ENCODE data around the gene CARS2.
"Not testable (repeated sequence)": the region's sequence is repeated elsewhere in the genome, so short reads cannot be mapped to it uniquely, and the experiment has no call there.

CARS2 gene

DNA sequence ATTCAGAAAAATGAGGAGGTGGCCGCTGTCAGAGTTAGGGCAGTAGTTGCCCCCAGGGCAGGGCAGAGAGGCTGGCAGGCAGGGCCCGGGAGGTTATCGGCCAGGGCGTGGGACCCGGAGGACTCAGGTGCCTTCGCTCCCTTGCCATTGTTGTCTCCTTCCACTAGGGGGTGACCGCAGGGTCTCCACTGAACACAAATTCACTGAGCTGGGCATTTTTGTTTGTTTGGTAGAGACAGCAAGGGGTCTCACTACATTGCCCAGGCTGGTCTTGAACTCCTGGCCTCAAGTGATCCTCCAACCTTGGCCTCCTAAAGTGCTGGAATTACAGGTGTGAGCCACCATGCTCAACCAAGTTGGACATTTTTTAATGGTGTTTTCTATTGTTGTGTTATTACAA is 25.1 kb downstream of the CARS2 start:
- peak; percentile 71 for ATAC-seq
- TF ChIP-seq TCF4 (CRISPR knock-in tag; IDR thresholded peaks at IDR 0.05; ENCODE audit: borderline replicate concordance) (no peak), BACH2 (CRISPR knock-in tag; IDR thresholded peaks at IDR 0.05; ENCODE audit: borderline replicate concordance) (no peak), ZC3H10 (CRISPR knock-in tag; IDR thresholded peaks at IDR 0.05) (no peak)
- TF ChIP-seq, protein P1, sequence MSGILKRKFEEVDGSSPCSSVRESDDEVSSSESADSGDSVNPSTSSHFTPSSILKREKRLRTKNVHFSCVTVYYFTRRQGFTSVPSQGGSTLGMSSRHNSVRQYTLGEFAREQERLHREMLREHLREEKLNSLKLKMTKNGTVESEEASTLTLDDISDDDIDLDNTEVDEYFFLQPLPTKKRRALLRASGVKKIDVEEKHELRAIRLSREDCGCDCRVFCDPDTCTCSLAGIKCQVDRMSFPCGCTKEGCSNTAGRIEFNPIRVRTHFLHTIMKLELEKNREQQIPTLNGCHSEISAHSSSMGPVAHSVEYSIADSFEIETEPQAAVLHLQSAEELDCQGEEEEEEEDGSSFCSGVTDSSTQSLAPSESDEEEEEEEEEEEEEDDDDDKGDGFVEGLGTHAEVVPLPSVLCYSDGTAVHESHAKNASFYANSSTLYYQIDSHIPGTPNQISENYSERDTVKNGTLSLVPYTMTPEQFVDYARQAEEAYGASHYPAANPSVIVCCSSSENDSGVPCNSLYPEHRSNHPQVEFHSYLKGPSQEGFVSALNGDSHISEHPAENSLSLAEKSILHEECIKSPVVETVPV (CRISPR knock-in tag; IDR thresholded peaks at IDR 0.05): no peak

DNA sequence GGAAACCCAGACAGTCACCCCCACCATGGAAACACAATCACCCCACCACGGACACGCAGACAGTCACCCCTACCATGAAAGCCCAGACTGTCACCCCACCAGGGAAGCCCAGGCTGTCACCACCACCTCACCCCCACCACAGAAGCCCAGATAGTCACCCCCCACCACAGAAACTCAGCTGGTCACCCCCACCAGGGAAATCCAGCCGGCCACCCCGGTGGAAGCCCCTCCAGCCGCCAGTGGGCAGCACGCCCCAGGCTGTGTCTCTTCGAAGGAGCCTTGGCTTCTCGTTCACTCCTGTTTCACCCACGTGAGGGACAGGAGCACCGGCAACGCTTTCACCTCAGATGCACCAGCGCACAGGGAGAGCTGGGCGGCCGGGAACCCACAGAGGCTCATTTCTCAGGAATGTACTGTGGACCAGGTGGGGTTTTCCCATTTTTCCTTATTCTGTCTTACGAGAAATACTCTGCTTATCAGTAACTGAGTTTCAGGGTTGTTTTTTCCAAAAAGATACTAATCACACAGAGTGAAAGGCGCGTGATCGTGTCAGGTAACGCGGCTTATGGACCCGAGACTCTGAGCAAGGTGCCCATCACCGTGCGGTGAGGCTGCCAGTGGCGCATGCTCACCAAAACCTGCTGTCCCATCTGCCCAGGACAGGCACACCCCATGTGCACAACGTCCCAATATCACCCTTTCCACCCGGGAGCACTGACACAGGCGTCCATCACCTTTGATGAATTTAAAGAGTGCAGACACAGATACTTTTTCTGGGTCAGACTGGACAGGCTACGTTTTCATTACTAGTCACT is 28.0 kb downstream of the CARS2 start:
- no peak for ATAC-seq
- TF ChIP-seq CSDC2 (CRISPR knock-in tag; IDR thresholded peaks at IDR 0.05) (no peak), OSR1 (CRISPR knock-in tag; IDR thresholded peaks at IDR 0.05) (no peak), ARNTL (CRISPR knock-in tag; IDR thresholded peaks at IDR 0.05; ENCODE audit: borderline replicate concordance, low read depth) (no peak), ZC3H10 (CRISPR knock-in tag; IDR thresholded peaks at IDR 0.05) (no peak), BACH2 (CRISPR knock-in tag; IDR thresholded peaks at IDR 0.05; ENCODE audit: borderline replicate concordance) (no peak), ZFP30 (CRISPR knock-in tag; IDR thresholded peaks at IDR 0.05) (no peak), ZNF70 (CRISPR knock-in tag; IDR thresholded peaks at IDR 0.05) (no peak), ZFP3 (CRISPR knock-in tag; IDR thresholded peaks at IDR 0.05) (no peak), GLIS3 (CRISPR knock-in tag; IDR thresholded peaks at IDR 0.05) (no peak)
- TF ChIP-seq, protein P2, sequence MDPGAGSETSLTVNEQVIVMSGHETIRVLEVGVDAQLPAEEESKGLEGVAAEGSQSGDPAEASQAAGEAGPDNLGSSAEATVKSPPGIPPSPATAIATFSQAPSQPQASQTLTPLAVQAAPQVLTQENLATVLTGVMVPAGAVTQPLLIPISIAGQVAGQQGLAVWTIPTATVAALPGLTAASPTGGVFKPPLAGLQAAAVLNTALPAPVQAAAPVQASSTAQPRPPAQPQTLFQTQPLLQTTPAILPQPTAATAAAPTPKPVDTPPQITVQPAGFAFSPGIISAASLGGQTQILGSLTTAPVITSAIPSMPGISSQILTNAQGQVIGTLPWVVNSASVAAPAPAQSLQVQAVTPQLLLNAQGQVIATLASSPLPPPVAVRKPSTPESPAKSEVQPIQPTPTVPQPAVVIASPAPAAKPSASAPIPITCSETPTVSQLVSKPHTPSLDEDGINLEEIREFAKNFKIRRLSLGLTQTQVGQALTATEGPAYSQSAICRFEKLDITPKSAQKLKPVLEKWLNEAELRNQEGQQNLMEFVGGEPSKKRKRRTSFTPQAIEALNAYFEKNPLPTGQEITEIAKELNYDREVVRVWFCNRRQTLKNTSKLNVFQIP (CRISPR knock-in tag; IDR thresholded peaks at IDR 0.05; ENCODE audit: borderline replicate concordance, low read depth): no peak

DNA sequence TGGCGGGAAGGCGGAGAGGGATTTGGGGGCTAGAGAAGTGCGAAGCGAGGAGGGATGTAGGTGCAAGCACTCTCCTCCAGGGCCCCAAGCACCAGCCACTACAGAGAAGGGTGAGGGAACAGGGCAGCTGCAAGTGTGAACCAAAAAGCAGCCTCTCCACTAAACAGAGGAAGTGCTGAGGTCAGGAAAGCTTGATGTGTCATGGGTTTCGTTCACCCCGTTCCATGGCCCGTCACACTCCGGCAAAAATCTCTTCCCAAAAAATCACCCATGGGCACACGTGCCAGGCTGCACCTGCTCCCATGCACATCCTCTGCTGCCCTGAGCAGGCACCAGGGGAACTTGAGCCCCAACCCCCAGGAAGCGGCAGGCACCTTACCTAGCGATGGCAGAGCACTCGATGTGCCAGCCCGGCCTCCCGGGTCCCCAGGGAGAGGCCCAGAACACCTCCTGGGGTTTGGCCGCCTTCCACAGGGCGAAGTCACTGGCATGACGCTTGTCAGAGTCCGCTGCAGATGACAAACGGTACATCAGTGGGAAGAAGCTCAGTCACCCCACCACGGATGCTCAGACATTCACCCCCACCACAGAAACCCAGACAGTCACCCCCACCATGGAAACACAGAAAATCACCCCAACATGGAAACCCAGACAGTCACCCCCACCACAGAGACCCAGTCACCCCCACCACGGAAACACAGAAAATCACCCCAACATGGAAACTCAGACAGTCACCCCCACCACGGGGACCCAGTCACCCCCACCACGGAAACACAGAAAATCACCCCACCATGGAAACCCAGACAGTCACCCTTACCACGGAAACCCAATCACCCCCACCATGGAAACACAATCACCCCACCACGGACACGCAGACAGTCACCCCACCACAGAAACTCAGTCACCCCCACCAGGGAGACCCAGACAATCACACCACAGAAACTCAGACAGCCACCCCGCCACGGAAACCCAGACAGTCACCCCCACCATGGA is 29.0 kb downstream of the CARS2 start:
- ATAC-seq: no peak
- TF ChIP-seq ARNTL (CRISPR knock-in tag; IDR thresholded peaks at IDR 0.05; ENCODE audit: borderline replicate concordance, low read depth) (no peak), CSDC2 (CRISPR knock-in tag; IDR thresholded peaks at IDR 0.05) (no peak), OSR1 (CRISPR knock-in tag; IDR thresholded peaks at IDR 0.05) (no peak), ZNF8 (CRISPR knock-in tag; IDR thresholded peaks at IDR 0.05) (no peak), ZFP3 (CRISPR knock-in tag; IDR thresholded peaks at IDR 0.05) (no peak), ISL1 (CRISPR knock-in tag; IDR thresholded peaks at IDR 0.05) (no peak), TOX (CRISPR knock-in tag; IDR thresholded peaks at IDR 0.05; ENCODE audit: borderline replicate concordance) (no peak)
- TF ChIP-seq, protein P1 (CRISPR knock-in tag; IDR thresholded peaks at IDR 0.05): no peak
- TF ChIP-seq, protein P2 (CRISPR knock-in tag; IDR thresholded peaks at IDR 0.05; ENCODE audit: borderline replicate concordance, low read depth): no peak
- TF ChIP-seq, protein P3, sequence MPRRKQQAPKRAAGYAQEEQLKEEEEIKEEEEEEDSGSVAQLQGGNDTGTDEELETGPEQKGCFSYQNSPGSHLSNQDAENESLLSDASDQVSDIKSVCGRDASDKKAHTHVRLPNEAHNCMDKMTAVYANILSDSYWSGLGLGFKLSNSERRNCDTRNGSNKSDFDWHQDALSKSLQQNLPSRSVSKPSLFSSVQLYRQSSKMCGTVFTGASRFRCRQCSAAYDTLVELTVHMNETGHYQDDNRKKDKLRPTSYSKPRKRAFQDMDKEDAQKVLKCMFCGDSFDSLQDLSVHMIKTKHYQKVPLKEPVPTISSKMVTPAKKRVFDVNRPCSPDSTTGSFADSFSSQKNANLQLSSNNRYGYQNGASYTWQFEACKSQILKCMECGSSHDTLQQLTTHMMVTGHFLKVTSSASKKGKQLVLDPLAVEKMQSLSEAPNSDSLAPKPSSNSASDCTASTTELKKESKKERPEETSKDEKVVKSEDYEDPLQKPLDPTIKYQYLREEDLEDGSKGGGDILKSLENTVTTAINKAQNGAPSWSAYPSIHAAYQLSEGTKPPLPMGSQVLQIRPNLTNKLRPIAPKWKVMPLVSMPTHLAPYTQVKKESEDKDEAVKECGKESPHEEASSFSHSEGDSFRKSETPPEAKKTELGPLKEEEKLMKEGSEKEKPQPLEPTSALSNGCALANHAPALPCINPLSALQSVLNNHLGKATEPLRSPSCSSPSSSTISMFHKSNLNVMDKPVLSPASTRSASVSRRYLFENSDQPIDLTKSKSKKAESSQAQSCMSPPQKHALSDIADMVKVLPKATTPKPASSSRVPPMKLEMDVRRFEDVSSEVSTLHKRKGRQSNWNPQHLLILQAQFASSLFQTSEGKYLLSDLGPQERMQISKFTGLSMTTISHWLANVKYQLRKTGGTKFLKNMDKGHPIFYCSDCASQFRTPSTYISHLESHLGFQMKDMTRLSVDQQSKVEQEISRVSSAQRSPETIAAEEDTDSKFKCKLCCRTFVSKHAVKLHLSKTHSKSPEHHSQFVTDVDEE (CRISPR knock-in tag; IDR thresholded peaks at IDR 0.05): no peak

DNA sequence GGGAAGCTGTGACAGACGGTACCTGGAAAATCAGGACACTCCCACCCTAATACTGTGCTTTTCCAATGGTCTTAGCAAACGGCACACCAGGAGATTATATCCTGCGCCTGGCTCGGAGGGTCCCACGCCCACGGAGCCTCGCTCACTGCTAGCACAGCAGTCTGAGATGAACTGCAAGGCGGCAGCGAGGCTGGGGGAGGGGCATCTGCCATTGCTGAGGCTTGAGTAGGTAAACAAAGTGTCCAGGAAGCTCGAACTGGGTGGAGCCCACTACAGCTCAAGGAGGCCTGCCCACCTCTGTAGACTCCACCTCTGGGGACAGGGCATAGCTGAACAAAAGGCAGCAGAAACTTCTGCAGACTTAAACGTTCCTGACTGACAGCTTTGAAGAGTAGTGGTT is 36.1 kb downstream of the CARS2 start:
- not testable (repeated sequence) for ATAC-seq
